Measurements from ENCODE around the gene TMEM132D. TPM values are rescaled to one million over a fixed set of nuclear protein-coding genes. Genes with fewer than 3 reads are reported as not detected.
"Not testable (repeated sequence)": the region's sequence is repeated elsewhere in the genome, so short reads cannot be mapped to it uniquely, and the experiment has no call there.

Gene TMEM132D
- total RNA-seq, 1 experiment from 2014 or later: not detected

DNA sequence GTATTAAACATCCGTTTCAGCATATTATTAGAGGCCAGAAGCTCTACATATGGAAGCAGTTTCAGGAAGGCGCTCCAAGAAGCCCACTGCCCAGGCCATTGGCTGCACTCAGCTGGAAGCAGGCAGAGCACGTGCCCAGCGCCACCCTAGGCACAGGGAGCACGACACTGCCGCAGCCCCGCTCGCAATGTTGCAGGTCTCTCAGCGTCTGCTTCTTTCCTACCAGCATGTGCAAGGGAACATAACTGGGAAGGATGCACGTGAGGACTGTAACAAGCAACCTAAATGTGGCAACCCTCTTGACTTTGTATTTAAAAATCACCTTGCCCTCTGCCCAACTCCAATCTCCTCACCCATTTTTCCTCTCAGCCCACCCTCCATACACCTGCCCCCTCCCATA, 3.5 kb downstream of the TMEM132D start:
- in situ Hi-C loops (cut with HindIII; ENCODE audit: low pct_unique_long_range_greater_than_20kb, low sequenced_read_pairs) (no loop called here), intact Hi-C loops (cut with micrococcal nuclease; ENCODE audit: unreplicated experiment) (no loop called here)
- H3K27ac ChIP-seq (ENCODE audit: low read length): no peak overlapping the region
- no peak for DNase-seq (ENCODE audit: low read depth, low spot score)
- no TSS peak for BruUV-seq (replicated peaks)
- H3K4me3 ChIP-seq (ENCODE audit: low read depth in 2 of 2, low read length in 2 of 2): no peak overlapping the region
- no peaks in the 10 kb centered on the region for H3K9me3 ChIP-seq (ENCODE audit: control insufficient read depth, insufficient read depth, low read depth, low read length)
- no peak for ATAC-seq
- peaks cover 3% of the 10 kb centered on the region; the same call in 1 of the 2 replicates for H3K27me3 ChIP-seq (ENCODE audit: control insufficient read depth, insufficient read depth, low read length)
- ChIA-PET CTCF (interaction anchor here (0.7 kb wide), 1 partner anchor 1320 kb away, joined by 4 read pairs; no protein-coding TSS in a partner anchor), POLR2A (no interaction called here)
- no peak for TF ChIP-seq SIN3A (IDR thresholded peaks at IDR 0.05; ENCODE audit: borderline replicate concordance, insufficient read depth, low read depth, low read length)
- TF ChIP-seq, protein P1, sequence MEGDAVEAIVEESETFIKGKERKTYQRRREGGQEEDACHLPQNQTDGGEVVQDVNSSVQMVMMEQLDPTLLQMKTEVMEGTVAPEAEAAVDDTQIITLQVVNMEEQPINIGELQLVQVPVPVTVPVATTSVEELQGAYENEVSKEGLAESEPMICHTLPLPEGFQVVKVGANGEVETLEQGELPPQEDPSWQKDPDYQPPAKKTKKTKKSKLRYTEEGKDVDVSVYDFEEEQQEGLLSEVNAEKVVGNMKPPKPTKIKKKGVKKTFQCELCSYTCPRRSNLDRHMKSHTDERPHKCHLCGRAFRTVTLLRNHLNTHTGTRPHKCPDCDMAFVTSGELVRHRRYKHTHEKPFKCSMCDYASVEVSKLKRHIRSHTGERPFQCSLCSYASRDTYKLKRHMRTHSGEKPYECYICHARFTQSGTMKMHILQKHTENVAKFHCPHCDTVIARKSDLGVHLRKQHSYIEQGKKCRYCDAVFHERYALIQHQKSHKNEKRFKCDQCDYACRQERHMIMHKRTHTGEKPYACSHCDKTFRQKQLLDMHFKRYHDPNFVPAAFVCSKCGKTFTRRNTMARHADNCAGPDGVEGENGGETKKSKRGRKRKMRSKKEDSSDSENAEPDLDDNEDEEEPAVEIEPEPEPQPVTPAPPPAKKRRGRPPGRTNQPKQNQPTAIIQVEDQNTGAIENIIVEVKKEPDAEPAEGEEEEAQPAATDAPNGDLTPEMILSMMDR (IDR thresholded peaks at IDR 0.05): no peak
- TF ChIP-seq POLR2AphosphoS5 (IDR thresholded peaks at IDR 0.05; ENCODE audit: low read depth, low read length): no peak
- no peak for TF ChIP-seq TCF7L2 (IDR thresholded peaks at IDR 0.05; ENCODE audit: low read depth, low read length)
- TF ChIP-seq, protein P2, sequence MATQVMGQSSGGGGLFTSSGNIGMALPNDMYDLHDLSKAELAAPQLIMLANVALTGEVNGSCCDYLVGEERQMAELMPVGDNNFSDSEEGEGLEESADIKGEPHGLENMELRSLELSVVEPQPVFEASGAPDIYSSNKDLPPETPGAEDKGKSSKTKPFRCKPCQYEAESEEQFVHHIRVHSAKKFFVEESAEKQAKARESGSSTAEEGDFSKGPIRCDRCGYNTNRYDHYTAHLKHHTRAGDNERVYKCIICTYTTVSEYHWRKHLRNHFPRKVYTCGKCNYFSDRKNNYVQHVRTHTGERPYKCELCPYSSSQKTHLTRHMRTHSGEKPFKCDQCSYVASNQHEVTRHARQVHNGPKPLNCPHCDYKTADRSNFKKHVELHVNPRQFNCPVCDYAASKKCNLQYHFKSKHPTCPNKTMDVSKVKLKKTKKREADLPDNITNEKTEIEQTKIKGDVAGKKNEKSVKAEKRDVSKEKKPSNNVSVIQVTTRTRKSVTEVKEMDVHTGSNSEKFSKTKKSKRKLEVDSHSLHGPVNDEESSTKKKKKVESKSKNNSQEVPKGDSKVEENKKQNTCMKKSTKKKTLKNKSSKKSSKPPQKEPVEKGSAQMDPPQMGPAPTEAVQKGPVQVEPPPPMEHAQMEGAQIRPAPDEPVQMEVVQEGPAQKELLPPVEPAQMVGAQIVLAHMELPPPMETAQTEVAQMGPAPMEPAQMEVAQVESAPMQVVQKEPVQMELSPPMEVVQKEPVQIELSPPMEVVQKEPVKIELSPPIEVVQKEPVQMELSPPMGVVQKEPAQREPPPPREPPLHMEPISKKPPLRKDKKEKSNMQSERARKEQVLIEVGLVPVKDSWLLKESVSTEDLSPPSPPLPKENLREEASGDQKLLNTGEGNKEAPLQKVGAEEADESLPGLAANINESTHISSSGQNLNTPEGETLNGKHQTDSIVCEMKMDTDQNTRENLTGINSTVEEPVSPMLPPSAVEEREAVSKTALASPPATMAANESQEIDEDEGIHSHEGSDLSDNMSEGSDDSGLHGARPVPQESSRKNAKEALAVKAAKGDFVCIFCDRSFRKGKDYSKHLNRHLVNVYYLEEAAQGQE (IDR thresholded peaks at IDR 0.05; ENCODE audit: insufficient read depth in 1 of 2, low read depth in 2 of 2, low read length in 1 of 2): no peak
- no peaks in the 10 kb centered on the region for H3K36me3 ChIP-seq (ENCODE audit: control insufficient read depth, insufficient read depth, low read length)
- no peaks in the 10 kb centered on the region for H3K4me1 ChIP-seq (ENCODE audit: control insufficient read depth, insufficient read depth, low read length)

DNA sequence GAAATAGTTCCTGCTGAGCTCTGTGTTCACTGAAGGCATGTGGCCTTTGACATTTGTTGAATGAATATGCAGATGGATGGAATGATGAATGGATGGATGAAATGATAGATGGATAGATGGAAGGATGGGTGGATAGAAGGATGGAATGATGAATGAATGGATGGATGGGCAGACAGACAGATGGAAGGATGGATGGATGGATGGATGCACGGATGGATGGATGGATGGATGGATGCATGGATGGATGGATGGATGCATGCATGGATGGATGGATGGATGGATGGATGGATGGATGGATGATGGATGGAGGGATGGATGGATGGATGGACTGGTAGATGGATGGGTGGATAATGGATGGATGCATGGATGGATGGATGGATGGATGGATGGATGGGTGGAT, 4.8 kb downstream of the TMEM132D start:
- BruUV-seq (replicated peaks); H3K4me1 ChIP-seq (ENCODE audit: control insufficient read depth, insufficient read depth, low read length); H3K27me3 ChIP-seq (ENCODE audit: control insufficient read depth, insufficient read depth, low read length); CTCF ChIA-PET; DNase-seq (ENCODE audit: low read depth, low spot score); intact Hi-C loops (cut with micrococcal nuclease; ENCODE audit: unreplicated experiment); POLR2A ChIA-PET; H3K27ac ChIP-seq (ENCODE audit: low read length); H3K36me3 ChIP-seq (ENCODE audit: control insufficient read depth, insufficient read depth, low read length); H3K4me3 ChIP-seq (ENCODE audit: low read depth in 2 of 2, low read length in 2 of 2); in situ Hi-C loops (cut with HindIII; ENCODE audit: low pct_unique_long_range_greater_than_20kb, low sequenced_read_pairs); ATAC-seq; H3K9me3 ChIP-seq (ENCODE audit: control insufficient read depth, insufficient read depth, low read depth, low read length): not testable (repeated sequence)

GRCh38 chr12:129893691-129894090, 10.1 kb downstream of the TMEM132D start:
- DNase-seq (ENCODE audit: low read depth, low spot score): no peak
- no peaks in the 10 kb centered on the region for H3K27me3 ChIP-seq (ENCODE audit: control insufficient read depth, insufficient read depth, low read length)
- BruUV-seq (replicated peaks): no TSS peak
- in situ Hi-C loops (cut with HindIII; ENCODE audit: low pct_unique_long_range_greater_than_20kb, low sequenced_read_pairs) (no loop called here), intact Hi-C loops (cut with micrococcal nuclease; ENCODE audit: unreplicated experiment) (no loop called here)
- H3K4me3 ChIP-seq (ENCODE audit: low read depth in 2 of 2, low read length in 2 of 2): no peak overlapping the region
- no peak overlapping the region for H3K27ac ChIP-seq (ENCODE audit: low read length)
- ChIA-PET CTCF (no interaction called here), POLR2A (no interaction called here)
- no peaks in the 10 kb centered on the region for H3K9me3 ChIP-seq (ENCODE audit: control insufficient read depth, insufficient read depth, low read depth, low read length)
- ATAC-seq: no peak
- TF ChIP-seq, protein P1 (IDR thresholded peaks at IDR 0.05): no peak
- TF ChIP-seq POLR2AphosphoS5 (IDR thresholded peaks at IDR 0.05; ENCODE audit: low read depth, low read length) (no peak), TCF7L2 (IDR thresholded peaks at IDR 0.05; ENCODE audit: low read depth, low read length) (no peak), SIN3A (IDR thresholded peaks at IDR 0.05; ENCODE audit: borderline replicate concordance, insufficient read depth, low read depth, low read length) (no peak)
- TF ChIP-seq, protein P2 (IDR thresholded peaks at IDR 0.05; ENCODE audit: insufficient read depth in 1 of 2, low read depth in 2 of 2, low read length in 1 of 2): no peak
- no peaks in the 10 kb centered on the region for H3K4me1 ChIP-seq (ENCODE audit: control insufficient read depth, insufficient read depth, low read length)
- no peaks in the 10 kb centered on the region for H3K36me3 ChIP-seq (ENCODE audit: control insufficient read depth, insufficient read depth, low read length)
